ENCODE measurements around the gene RASAL2.
"Not testable (repeated sequence)": the region's sequence is repeated elsewhere in the genome, so short reads cannot be mapped to it uniquely, and the experiment has no call there.

Gene RASAL2

GRCh38 chr1:178120520-178121052 is 26.7 kb downstream of the RASAL2 start:
- DNase-seq = not testable (repeated sequence)

GRCh38 chr1:178121883-178122282 is 28.0 kb downstream of the RASAL2 start:
- no peak for DNase-seq

GRCh38 chr1:178122283-178122682 is 28.4 kb downstream of the RASAL2 start:
- no peak for DNase-seq

GRCh38 chr1:178124115-178124514 is 30.2 kb downstream of the RASAL2 start:
- DNase-seq = no peak

- DNase-seq = no peak
These were observed 32.4 kb downstream of the RASAL2 start for GRCh38 chr1:178126261-178126660.

GRCh38 chr1:178126741-178127185 is 32.9 kb downstream of the RASAL2 start:
- no peak for DNase-seq

- no peak for DNase-seq
These were observed 33.7 kb downstream of the RASAL2 start for GRCh38 chr1:178127482-178128191.

- no peak for DNase-seq
These were observed 39.5 kb downstream of the RASAL2 start for GRCh38 chr1:178133239-178133989.

GRCh38 chr1:178134061-178134460 is 40.2 kb downstream of the RASAL2 start:
- no peak for DNase-seq

- no peak for DNase-seq
These were observed 43.3 kb downstream of the RASAL2 start for GRCh38 chr1:178137238-178137637.

GRCh38 chr1:178142806-178143205 is 48.9 kb downstream of the RASAL2 start:
- no peak for DNase-seq

- no peak for DNase-seq
These were observed 50.1 kb downstream of the RASAL2 start for GRCh38 chr1:178143730-178144690.

- no peak for DNase-seq
These were observed 51.7 kb downstream of the RASAL2 start for GRCh38 chr1:178145605-178146004.

GRCh38 chr1:178146436-178146835 is 52.5 kb downstream of the RASAL2 start:
- DNase-seq = no peak

GRCh38 chr1:178150610-178151009 is 56.7 kb downstream of the RASAL2 start:
- DNase-seq = no peak

GRCh38 chr1:178151831-178152230 is 57.9 kb downstream of the RASAL2 start:
- no peak for DNase-seq

GRCh38 chr1:178155481-178156255 is 61.8 kb downstream of the RASAL2 start:
- no peak for DNase-seq

- no peak for DNase-seq
These were observed 67.0 kb downstream of the RASAL2 start for GRCh38 chr1:178160736-178161475.

GRCh38 chr1:178161516-178161915 is 67.6 kb downstream of the RASAL2 start:
- DNase-seq = no peak

- no peak for DNase-seq
These were observed 71.3 kb downstream of the RASAL2 start for GRCh38 chr1:178165196-178165595.

- DNase-seq = no peak
These were observed 72.6 kb downstream of the RASAL2 start for GRCh38 chr1:178166429-178167024.
